Tibial artery (tissue), 4 donors: ENCODE data around the gene CTNNA2.

Experiments
- DNase-seq, 2 donors: peaks; one replicate each; pipeline ENCODE4 v3.0.0-alpha.2; 2019
- H3K27ac ChIP-seq, 2 donors: fragments of 200-600 bp; sonication (generic) in 1 of 2; 1 replicate in 1 of 2; 2 replicates in 1 of 2; pipeline ENCODE4 v1.5.1; 2018 to 2019; ENCODE audit warnings: mild to moderate bottlenecking in 1 of 2
- H3K27me3 ChIP-seq, 2 donors: fragments of 200-600 bp; sonication (generic) in 1 of 2; one replicate each; pipeline versions ENCODE4 v1.5.1 to v1.6.0; 2016 to 2019
- H3K36me3 ChIP-seq, 3 donors: fragments of 200-600 bp; sonication (generic) in 2 of 3; one replicate each; pipeline ENCODE4 v1.5.1; 2016 to 2019; ENCODE audit warnings: mild to moderate bottlenecking in 2 of 3
- H3K4me1 ChIP-seq, 4 donors: fragments of 200-600 bp; sonication (generic) in 2 of 4; 1 replicate in 3 of 4; 2 replicates in 1 of 4; pipeline ENCODE4 v1.5.1; 2016 to 2019
- H3K4me3 ChIP-seq, 2 donors: fragments of 200-600 bp; sonication (generic) in 1 of 2; 1 replicate in 1 of 2; 2 replicates in 1 of 2; pipeline ENCODE4 v1.5.1; 2018 to 2019; ENCODE audit warnings: mild to moderate bottlenecking in 2 of 2
- H3K9me3 ChIP-seq, 3 donors: fragments of 200-600 bp; sonication (generic) in 1 of 3; one replicate each; pipeline ENCODE4 v1.5.1; 2016 to 2019
- CTCF ChIP-seq, 2 experiments: fragments of 200-600 bp in 1 of 2; fragments of 450-650 bp in 1 of 2; IDR thresholded peaks; one replicate each; pipeline ENCODE4 v1.5.1; 2017 to 2019; ENCODE audit warnings: antibody characterized with exemption in 2 of 2, mild to moderate bottlenecking in 1 of 2, moderate library complexity in 1 of 2
- intact Hi-C: fragments of 100-400 bp; cut with DNase I; formaldehyde crosslinking; loops from one replicate; pipeline ENCODE4 v1.15.0; 2023; ENCODE audit warnings: low total_unique reads

The CTNNA2 gene

GRCh38 chr2:80467262-80467811 is 954.5 kb downstream of the CTNNA2 start:
- TF ChIP-seq CTCF (IDR thresholded peaks at IDR 0.05), result no peak
- H3K4me1 ChIP-seq, result no peaks in the 10 kb centered on the region
- H3K36me3 ChIP-seq, result no peaks in the 10 kb centered on the region
- intact Hi-C loops, result no loop called here
- DNase-seq, result no peak
- H3K27me3 ChIP-seq, result no peaks in the 10 kb centered on the region
- no peak overlapping the region for H3K4me3 ChIP-seq
- no peak overlapping the region for H3K27ac ChIP-seq
- H3K9me3 ChIP-seq, result no peaks in the 10 kb centered on the region

- no peak for TF ChIP-seq CTCF (IDR thresholded peaks at IDR 0.05)
- H3K27me3 ChIP-seq, result no peaks in the 10 kb centered on the region
- H3K4me3 ChIP-seq, result no peak overlapping the region
- no peaks in the 10 kb centered on the region for H3K36me3 ChIP-seq
- no peaks in the 10 kb centered on the region for H3K9me3 ChIP-seq
- no peaks in the 10 kb centered on the region for H3K4me1 ChIP-seq
- DNase-seq, result no peak
- intact Hi-C loops, result no loop called here
- no peak overlapping the region for H3K27ac ChIP-seq
Observed at GRCh38 chr2:80469428-80469827, 956.6 kb downstream of the CTNNA2 start.

DNA sequence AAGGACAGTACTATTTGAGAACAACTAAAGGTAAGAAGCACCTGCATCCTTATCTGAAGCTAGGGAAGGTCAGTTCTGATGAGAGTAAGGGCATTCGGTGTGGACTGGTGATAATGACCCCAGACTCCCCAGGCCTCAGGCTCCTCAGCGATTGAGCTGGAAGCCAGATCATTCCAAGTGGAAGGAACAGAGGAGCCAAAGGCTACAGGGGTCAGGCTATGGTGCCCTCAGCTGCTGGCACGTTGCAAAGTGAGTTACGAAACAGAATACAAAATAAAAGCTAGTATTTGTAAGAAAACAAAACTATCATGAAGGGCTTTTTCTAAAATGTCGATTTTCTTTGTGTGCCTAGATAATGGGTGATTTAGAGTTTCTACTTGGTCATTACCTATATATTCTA is 960.2 kb downstream of the CTNNA2 start:
- DNase-seq, result no peak

GRCh38 chr2:80473796-80474195 is 960.9 kb downstream of the CTNNA2 start:
- no peaks in the 10 kb centered on the region for H3K36me3 ChIP-seq
- no peak overlapping the region for H3K27ac ChIP-seq
- no peak for DNase-seq
- no peaks in the 10 kb centered on the region for H3K9me3 ChIP-seq
- intact Hi-C loops, result no loop called here
- no peaks in the 10 kb centered on the region for H3K4me1 ChIP-seq
- H3K27me3 ChIP-seq, result no peaks in the 10 kb centered on the region
- TF ChIP-seq CTCF (IDR thresholded peaks at IDR 0.05), result no peak
- H3K4me3 ChIP-seq, result no peak overlapping the region

More for the DNA sequence above, 960.2 kb downstream of the CTNNA2 start:
- TF ChIP-seq CTCF (IDR thresholded peaks at IDR 0.05), result no peak
- intact Hi-C loops, result no loop called here
- Histone ChIP-seq H3K9me3 (no peaks in the 10 kb centered on the region), H3K27ac (no peak overlapping the region), H3K4me1 (no peaks in the 10 kb centered on the region), H3K27me3 (no peaks in the 10 kb centered on the region), H3K4me3 (no peak overlapping the region), H3K36me3 (no peaks in the 10 kb centered on the region)

DNA sequence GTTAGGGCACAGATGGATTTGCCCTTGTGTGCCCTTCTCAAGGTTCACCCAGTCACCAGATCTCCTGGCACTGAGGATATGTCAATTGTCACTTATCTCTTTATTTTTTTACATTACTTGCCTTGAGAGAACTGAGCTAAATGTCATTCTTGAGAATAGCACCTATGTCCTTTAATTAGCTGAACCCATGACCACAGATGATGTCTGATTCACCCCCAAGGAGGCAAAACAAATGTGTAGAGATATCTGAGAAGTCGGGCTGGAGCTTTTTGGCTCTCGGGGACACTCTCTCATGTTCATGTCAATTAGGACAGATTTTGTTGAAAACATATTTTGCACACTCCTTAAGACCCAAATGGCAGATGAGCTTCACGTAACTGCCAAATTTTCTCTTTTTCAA is 963.1 kb downstream of the CTNNA2 start:
- no peak for DNase-seq
- Histone ChIP-seq H3K9me3 (no peaks in the 10 kb centered on the region), H3K36me3 (no peaks in the 10 kb centered on the region), H3K27me3 (no peaks in the 10 kb centered on the region), H3K4me3 (no peak overlapping the region), H3K27ac (no peak overlapping the region), H3K4me1 (no peaks in the 10 kb centered on the region)
- no peak for TF ChIP-seq CTCF (IDR thresholded peaks at IDR 0.05)
- intact Hi-C loops, result no loop called here

DNA sequence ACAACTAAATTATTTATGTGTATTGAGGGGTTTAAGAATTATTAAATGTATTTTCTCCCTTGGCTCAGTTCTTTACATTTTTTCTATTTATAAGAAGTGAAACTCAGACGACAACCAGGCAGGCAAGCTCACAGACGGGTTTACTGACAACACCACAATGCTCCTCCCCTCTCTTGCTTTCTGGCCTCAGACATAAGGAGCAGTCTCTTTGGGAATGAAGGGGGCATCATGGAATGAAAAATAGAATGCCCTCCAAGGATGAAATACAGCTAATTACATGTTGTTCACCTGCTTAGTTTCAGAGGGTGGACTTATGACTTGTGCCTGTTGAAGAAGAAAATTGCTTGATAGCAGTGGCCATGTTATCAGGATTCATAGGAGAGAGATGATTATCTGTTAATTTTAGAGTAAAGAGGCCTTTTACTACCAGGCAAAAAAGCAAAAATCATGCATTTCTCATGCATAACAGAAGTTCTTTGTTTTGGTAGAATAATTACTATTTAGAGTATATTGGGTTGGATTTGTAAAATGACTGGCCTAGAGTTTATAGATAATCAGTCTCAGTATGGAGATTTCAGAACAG is 963.8 kb downstream of the CTNNA2 start:
- TF ChIP-seq CTCF (IDR thresholded peaks at IDR 0.05), result no peak
- intact Hi-C loops, result no loop called here
- Histone ChIP-seq H3K9me3 (no peaks in the 10 kb centered on the region), H3K27ac (no peak overlapping the region), H3K36me3 (no peaks in the 10 kb centered on the region), H3K27me3 (no peaks in the 10 kb centered on the region), H3K4me1 (no peaks in the 10 kb centered on the region), H3K4me3 (no peak overlapping the region)
- no peak for DNase-seq
